HEK293 (cell line): ENCODE data around the gene DIO1.

Experiments
- BCL11A ChIP-seq: fragments of 450-650 bp; formaldehyde crosslinking; IDR thresholded peaks from 2 replicates; pipeline ENCODE4 v1.5.1; 2016; ENCODE audit warnings: low read depth, missing biosample characterization, missing genetic modification characterization
- PRDM1 ChIP-seq: fragments of 450-650 bp; formaldehyde crosslinking; IDR thresholded peaks from 2 replicates; pipeline ENCODE4; 2016; ENCODE audit warnings: missing biosample characterization, missing genetic modification characterization
- ZNF274 ChIP-seq, 2 experiments: fragments of 200-500 bp in 1 of 2; fragments of 450-650 bp in 1 of 2; sonication (Bioruptor generic) in 1 of 2; formaldehyde crosslinking in 1 of 2; IDR thresholded peaks; 2 replicates each; pipeline versions ENCODE4 v1.5.1 to v1.6.1; 2014 to 2016; ENCODE audit warnings: borderline replicate concordance in 1 of 2, inconsistent platforms in 1 of 2, low read length in 1 of 2, missing biosample characterization in 1 of 2, missing genetic modification characterization in 1 of 2
- ZNF670 ChIP-seq: fragments of 450-650 bp; formaldehyde crosslinking; IDR thresholded peaks from 2 replicates; pipeline ENCODE4 v1.5.1; 2016; ENCODE audit warnings: missing biosample characterization, missing genetic modification characterization, low read depth
- ZNF776 ChIP-seq: fragments of 450-650 bp; formaldehyde crosslinking; IDR thresholded peaks from 2 replicates; pipeline ENCODE4 v1.5.0; 2017; ENCODE audit warnings: missing biosample characterization, missing genetic modification characterization, borderline replicate concordance
- ZNF837 ChIP-seq: fragments of 450-650 bp; formaldehyde crosslinking; IDR thresholded peaks from 2 replicates; pipeline ENCODE4 v1.5.1; 2016; ENCODE audit warnings: missing biosample characterization, missing genetic modification characterization
- TF ChIP-seq, protein P1 (sequence below): fragments of 450-650 bp; formaldehyde crosslinking; IDR thresholded peaks from 2 replicates; pipeline ENCODE4 v1.5.1; 2016; ENCODE audit warnings: missing biosample characterization, missing genetic modification characterization
- TF ChIP-seq, protein P2 (sequence below): fragments of 450-650 bp; formaldehyde crosslinking; IDR thresholded peaks from 2 replicates; pipeline ENCODE4 v1.5.1; 2016; ENCODE audit warnings: missing biosample characterization, missing genetic modification characterization
- TF ChIP-seq, protein P3 (sequence below): fragments of 450-650 bp; formaldehyde crosslinking; IDR thresholded peaks from 2 replicates; pipeline ENCODE4 v1.5.1; 2016; ENCODE audit warnings: missing biosample characterization, missing genetic modification characterization
- TF ChIP-seq, protein P4 (sequence below): fragments of 450-650 bp; formaldehyde crosslinking; IDR thresholded peaks from 2 replicates; pipeline ENCODE4 v1.5.1; 2016; ENCODE audit warnings: missing biosample characterization, missing genetic modification characterization
- TF ChIP-seq, protein P5 (sequence below): IDR thresholded peaks from 2 replicates; pipeline ENCODE4 v1.6.1; 2011; ENCODE audit warnings: mild to moderate bottlenecking, low read depth, low read length, borderline replicate concordance

DNA sequence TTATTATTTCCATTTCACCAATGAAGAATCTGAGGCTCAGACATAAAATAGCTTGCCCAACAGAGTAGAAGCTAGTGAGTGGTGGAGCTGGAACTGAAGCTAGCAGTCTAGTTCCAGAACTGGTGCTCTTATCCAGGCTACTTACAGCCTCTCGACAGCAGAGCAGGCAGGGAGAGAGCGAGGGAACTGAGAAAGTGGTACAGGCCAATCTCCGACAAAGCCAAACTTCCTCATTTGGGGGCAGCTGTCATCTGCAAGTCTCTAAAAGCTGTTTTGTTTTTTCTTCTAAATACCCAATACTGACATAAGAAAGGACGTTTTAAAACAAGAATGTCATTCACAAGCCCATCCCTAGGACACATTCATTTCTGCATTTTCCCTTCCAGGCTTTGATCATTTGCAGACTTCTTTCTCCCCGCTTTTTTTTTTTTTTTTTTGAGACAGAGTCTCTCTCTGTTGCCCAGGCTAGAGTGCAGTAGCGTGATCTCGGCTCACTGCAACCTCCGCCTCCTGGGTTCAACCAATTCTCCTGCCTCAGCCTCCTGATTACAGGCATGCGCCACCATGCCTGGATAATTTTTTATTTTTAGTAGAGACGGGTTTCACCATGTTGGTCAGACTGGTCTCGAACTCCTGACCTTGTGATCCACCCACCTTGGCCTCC, 24.4 kb upstream of the DIO1 start:
- TF ChIP-seq BCL11A (tag by site-specific recombination), result no peak
- TF ChIP-seq, protein P1, sequence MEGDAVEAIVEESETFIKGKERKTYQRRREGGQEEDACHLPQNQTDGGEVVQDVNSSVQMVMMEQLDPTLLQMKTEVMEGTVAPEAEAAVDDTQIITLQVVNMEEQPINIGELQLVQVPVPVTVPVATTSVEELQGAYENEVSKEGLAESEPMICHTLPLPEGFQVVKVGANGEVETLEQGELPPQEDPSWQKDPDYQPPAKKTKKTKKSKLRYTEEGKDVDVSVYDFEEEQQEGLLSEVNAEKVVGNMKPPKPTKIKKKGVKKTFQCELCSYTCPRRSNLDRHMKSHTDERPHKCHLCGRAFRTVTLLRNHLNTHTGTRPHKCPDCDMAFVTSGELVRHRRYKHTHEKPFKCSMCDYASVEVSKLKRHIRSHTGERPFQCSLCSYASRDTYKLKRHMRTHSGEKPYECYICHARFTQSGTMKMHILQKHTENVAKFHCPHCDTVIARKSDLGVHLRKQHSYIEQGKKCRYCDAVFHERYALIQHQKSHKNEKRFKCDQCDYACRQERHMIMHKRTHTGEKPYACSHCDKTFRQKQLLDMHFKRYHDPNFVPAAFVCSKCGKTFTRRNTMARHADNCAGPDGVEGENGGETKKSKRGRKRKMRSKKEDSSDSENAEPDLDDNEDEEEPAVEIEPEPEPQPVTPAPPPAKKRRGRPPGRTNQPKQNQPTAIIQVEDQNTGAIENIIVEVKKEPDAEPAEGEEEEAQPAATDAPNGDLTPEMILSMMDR (tag by site-specific recombination), result no peak
- TF ChIP-seq, protein P2, sequence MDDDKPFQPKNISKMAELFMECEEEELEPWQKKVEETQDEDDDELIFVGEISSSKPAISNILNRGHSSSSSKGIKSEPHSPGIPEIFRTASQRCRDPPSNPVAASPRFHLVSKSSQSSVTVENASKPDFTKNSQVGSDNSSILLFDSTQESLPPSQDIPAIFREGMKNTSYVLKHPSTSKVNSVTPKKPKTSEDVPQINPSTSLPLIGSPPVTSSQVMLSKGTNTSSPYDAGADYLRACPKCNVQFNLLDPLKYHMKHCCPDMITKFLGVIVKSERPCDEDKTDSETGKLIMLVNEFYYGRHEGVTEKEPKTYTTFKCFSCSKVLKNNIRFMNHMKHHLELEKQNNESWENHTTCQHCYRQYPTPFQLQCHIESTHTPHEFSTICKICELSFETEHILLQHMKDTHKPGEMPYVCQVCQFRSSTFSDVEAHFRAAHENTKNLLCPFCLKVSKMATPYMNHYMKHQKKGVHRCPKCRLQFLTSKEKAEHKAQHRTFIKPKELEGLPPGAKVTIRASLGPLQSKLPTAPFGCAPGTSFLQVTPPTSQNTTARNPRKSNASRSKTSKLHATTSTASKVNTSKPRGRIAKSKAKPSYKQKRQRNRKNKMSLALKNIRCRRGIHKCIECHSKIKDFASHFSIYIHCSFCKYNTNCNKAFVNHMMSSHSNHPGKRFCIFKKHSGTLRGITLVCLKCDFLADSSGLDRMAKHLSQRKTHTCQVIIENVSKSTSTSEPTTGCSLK (tag by site-specific recombination), result no peak
- no peak for TF ChIP-seq ZNF274 (IDR thresholded peaks at IDR 0.05; ENCODE audit: low read length)
- no peak for TF ChIP-seq ZNF274 (tag by site-specific recombination; IDR thresholded peaks at IDR 0.05; ENCODE audit: borderline replicate concordance)
- TF ChIP-seq, protein P3, sequence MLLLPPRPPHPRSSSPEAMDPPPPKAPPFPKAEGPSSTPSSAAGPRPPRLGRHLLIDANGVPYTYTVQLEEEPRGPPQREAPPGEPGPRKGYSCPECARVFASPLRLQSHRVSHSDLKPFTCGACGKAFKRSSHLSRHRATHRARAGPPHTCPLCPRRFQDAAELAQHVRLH (tag by site-specific recombination), result no peak
- TF ChIP-seq ZNF776, result no peak
- no peak for TF ChIP-seq PRDM1
- no peak for TF ChIP-seq ZNF670 (tag by site-specific recombination)
- TF ChIP-seq, protein P4, sequence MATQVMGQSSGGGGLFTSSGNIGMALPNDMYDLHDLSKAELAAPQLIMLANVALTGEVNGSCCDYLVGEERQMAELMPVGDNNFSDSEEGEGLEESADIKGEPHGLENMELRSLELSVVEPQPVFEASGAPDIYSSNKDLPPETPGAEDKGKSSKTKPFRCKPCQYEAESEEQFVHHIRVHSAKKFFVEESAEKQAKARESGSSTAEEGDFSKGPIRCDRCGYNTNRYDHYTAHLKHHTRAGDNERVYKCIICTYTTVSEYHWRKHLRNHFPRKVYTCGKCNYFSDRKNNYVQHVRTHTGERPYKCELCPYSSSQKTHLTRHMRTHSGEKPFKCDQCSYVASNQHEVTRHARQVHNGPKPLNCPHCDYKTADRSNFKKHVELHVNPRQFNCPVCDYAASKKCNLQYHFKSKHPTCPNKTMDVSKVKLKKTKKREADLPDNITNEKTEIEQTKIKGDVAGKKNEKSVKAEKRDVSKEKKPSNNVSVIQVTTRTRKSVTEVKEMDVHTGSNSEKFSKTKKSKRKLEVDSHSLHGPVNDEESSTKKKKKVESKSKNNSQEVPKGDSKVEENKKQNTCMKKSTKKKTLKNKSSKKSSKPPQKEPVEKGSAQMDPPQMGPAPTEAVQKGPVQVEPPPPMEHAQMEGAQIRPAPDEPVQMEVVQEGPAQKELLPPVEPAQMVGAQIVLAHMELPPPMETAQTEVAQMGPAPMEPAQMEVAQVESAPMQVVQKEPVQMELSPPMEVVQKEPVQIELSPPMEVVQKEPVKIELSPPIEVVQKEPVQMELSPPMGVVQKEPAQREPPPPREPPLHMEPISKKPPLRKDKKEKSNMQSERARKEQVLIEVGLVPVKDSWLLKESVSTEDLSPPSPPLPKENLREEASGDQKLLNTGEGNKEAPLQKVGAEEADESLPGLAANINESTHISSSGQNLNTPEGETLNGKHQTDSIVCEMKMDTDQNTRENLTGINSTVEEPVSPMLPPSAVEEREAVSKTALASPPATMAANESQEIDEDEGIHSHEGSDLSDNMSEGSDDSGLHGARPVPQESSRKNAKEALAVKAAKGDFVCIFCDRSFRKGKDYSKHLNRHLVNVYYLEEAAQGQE (tag by site-specific recombination), result no peak
- TF ChIP-seq, protein P5, sequence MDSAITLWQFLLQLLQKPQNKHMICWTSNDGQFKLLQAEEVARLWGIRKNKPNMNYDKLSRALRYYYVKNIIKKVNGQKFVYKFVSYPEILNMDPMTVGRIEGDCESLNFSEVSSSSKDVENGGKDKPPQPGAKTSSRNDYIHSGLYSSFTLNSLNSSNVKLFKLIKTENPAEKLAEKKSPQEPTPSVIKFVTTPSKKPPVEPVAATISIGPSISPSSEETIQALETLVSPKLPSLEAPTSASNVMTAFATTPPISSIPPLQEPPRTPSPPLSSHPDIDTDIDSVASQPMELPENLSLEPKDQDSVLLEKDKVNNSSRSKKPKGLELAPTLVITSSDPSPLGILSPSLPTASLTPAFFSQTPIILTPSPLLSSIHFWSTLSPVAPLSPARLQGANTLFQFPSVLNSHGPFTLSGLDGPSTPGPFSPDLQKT, result no peak
- TF ChIP-seq ZNF837 (tag by site-specific recombination), result no peak
